ENCODE results near the gene CRADD. TPM values are rescaled to one million over a fixed set of nuclear protein-coding genes. Genes with fewer than 3 reads are reported as not detected.
A peak's percentile ranks its signal among the peaks of the same experiment; 100 is the strongest.

CRADD gene
- total and polyA plus RNA-seq, 10 of the 15 experiments (the other 5 are each of a cell fraction or from before 2014, with no cell fraction given) = 7.6 to 15.5 (median 11.7) TPM

DNA sequence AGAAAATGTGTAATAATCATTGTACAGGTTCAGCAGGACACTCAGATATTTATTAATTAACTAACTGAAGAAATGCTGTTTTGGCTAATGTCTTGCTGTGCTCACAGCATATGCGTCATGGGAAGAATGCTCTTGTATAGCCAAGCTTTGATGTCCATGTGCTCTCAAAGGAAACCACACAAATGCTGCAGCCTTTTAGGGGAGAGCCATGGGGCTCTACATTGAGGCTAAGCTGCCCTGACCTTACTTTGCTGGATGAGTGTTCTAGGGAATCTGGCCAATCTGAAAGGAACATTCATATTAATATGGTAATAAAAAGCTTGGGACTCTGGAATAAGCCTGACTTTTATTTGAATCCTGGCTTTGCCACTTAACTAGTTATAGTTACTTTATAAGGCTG lies 9.5 kb upstream of the CRADD start (continued):
- TF ChIP-seq TCF12 (IDR thresholded peaks at IDR 0.05; ENCODE audit: low read depth, low read length) (no peak), MTA3 (IDR thresholded peaks at IDR 0.05; ENCODE audit: borderline replicate concordance, low read length) (no peak), SP1 (IDR thresholded peaks at IDR 0.05; ENCODE audit: low read depth, low read length) (no peak), IKZF2 (IDR thresholded peaks at IDR 0.05) (no peak), CREM (IDR thresholded peaks at IDR 0.05; ENCODE audit: low read depth) (no peak), RAD51 (IDR thresholded peaks at IDR 0.05) (no peak)
- TF ChIP-seq, protein P1, sequence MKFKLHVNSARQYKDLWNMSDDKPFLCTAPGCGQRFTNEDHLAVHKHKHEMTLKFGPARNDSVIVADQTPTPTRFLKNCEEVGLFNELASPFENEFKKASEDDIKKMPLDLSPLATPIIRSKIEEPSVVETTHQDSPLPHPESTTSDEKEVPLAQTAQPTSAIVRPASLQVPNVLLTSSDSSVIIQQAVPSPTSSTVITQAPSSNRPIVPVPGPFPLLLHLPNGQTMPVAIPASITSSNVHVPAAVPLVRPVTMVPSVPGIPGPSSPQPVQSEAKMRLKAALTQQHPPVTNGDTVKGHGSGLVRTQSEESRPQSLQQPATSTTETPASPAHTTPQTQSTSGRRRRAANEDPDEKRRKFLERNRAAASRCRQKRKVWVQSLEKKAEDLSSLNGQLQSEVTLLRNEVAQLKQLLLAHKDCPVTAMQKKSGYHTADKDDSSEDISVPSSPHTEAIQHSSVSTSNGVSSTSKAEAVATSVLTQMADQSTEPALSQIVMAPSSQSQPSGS (IDR thresholded peaks at IDR 0.05; ENCODE audit: low read length) = no peak

DNA sequence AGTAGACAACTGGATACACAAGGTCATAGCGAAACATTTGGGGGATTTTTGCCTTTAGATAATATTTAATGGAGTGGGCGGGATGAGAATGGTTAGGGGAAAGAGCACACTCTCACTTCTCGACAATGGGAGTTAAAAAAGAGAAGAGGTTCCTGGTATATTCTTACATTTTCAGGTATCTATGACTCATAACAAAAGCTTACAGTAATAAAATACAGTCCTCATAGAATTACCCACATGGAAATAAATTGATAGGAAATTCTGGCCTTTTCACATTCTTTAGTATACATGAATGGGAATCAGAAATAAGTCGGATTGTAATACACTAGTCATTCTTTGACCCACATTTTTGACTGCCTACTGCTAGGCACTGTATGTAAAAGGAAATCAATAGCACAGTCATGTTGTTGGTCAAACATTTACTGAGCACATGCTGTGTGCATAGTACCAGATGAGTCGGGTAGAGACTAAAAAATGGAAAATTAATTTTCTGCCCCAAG lies 8.2 kb upstream of the CRADD start:
- ChIA-PET RAD21 (ENCODE audit: unreplicated experiment) (no interaction called here), SMC1A (ENCODE audit: uncharacterized antibody, unreplicated experiment) (no interaction called here), POLR2A (no interaction called here), CTCF (no interaction called here)
- BruUV-seq (replicated peaks) = no TSS peak
- no peak overlapping the region for H3K27ac ChIP-seq (ENCODE audit: control insufficient read depth, insufficient read depth)
- WGBS (ENCODE audit: insufficient coverage, insufficient replicate concordance, low lambda C conversion rate, missing lambda C conversion rate) = 12% methylated on average over 5 of the region's 5 CpGs
- in situ Hi-C loops (cut with MboI) (no loop called here), intact Hi-C loops (cut with micrococcal nuclease; ENCODE audit: unreplicated experiment) (no loop called here)
- H3K9ac ChIP-seq (ENCODE audit: control insufficient read depth, insufficient read depth, low read length) = no peak overlapping the region
- peak; percentile 89 for ATAC-seq
- H3K27me3 ChIP-seq (replicated peaks in 1 of 2; ENCODE audit: control insufficient read depth in 2 of 2, insufficient read depth in 2 of 2, low read length in 1 of 2) = no peaks in the 10 kb centered on the region
- peak; percentile 32 for DNase-seq (ENCODE audit: low read depth, low spot score)
- no peak overlapping the region for H3K4me3 ChIP-seq
- H3K4me1 ChIP-seq (ENCODE audit: control insufficient read depth, insufficient read depth, low read length) = no peaks in the 10 kb centered on the region
- H3K79me2 ChIP-seq (ENCODE audit: control insufficient read depth, insufficient read depth, low read length) = no peaks in the 10 kb centered on the region
- H3K4me2 ChIP-seq (ENCODE audit: control insufficient read depth, insufficient read depth) = no peak overlapping the region
- no peak for FAIRE-seq
- peaks cover 8% of the 10 kb centered on the region; the same call in 2 of the 3 replicates for H3K9me3 ChIP-seq (replicated peaks; ENCODE audit: control insufficient read depth, insufficient read depth, low read length)
- H2AFZ ChIP-seq (ENCODE audit: control insufficient read depth, low read depth, low read length) = no peak overlapping the region; the same call in 1 of the 2 replicates
- H4K20me1 ChIP-seq (ENCODE audit: control insufficient read depth, insufficient read depth) = no peaks in the 10 kb centered on the region
- no peaks in the 10 kb centered on the region for H3K36me3 ChIP-seq (ENCODE audit: control insufficient read depth in 2 of 2, insufficient read depth in 2 of 2, low read length in 1 of 2)
- 0 out of 2 replicates have a peak, but pooled peaks have one; percentile 11 for TF ChIP-seq GABPA (IDR thresholded peaks at IDR 0.05; ENCODE audit: low read depth)
- TF ChIP-seq EED (IDR thresholded peaks at IDR 0.05; ENCODE audit: low read depth) = 0 out of 2 replicates have a peak, but pooled peaks have one; percentile 28
- TF ChIP-seq MEF2B (IDR thresholded peaks at IDR 0.05; ENCODE audit: partially characterized antibody, poor library complexity, severe bottlenecking) = peak; percentile 21
- no peak for TF ChIP-seq WRNIP1 (IDR thresholded peaks at IDR 0.05; ENCODE audit: borderline replicate concordance, low read depth, low read length)
- TF ChIP-seq NBN (IDR thresholded peaks at IDR 0.05) = 0 out of 2 replicates have a peak, but pooled peaks have one; percentile 14
- TF ChIP-seq JUNB (IDR thresholded peaks at IDR 0.05) = peak; percentile 89
- TF ChIP-seq ATF7 (IDR thresholded peaks at IDR 0.05; ENCODE audit: low read depth) = peak; percentile 66; the same call in 1 of the 2 replicates
- TF ChIP-seq SPI1 (IDR thresholded peaks at IDR 0.05; ENCODE audit: borderline replicate concordance, insufficient read depth, low read depth, low read length) = 0 out of 2 replicates have a peak, but pooled peaks have one; percentile 19
- no peak for TF ChIP-seq SIN3A (IDR thresholded peaks at IDR 0.05; ENCODE audit: low read depth, low read length)
- TF ChIP-seq ZZZ3 (IDR thresholded peaks at IDR 0.05; ENCODE audit: control insufficient read depth, insufficient read length, low read depth) = no peak
- 0 out of 2 replicates have a peak, but pooled peaks have one; percentile 40 for TF ChIP-seq JUND (IDR thresholded peaks at IDR 0.05; ENCODE audit: low read depth, low read length)
- TF ChIP-seq, protein P1 (IDR thresholded peaks at IDR 0.05; ENCODE audit: low read length) = no peak
- TF ChIP-seq, protein P2, sequence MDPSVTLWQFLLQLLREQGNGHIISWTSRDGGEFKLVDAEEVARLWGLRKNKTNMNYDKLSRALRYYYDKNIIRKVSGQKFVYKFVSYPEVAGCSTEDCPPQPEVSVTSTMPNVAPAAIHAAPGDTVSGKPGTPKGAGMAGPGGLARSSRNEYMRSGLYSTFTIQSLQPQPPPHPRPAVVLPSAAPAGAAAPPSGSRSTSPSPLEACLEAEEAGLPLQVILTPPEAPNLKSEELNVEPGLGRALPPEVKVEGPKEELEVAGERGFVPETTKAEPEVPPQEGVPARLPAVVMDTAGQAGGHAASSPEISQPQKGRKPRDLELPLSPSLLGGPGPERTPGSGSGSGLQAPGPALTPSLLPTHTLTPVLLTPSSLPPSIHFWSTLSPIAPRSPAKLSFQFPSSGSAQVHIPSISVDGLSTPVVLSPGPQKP (IDR thresholded peaks at IDR 0.05; ENCODE audit: low read depth, low read length) = no peak
- TF ChIP-seq IRF4 (IDR thresholded peaks at IDR 0.05; ENCODE audit: low read depth, low read length) = peak; percentile 39; the same call in 1 of the 2 replicates
- peak; percentile 92 to 93 for TF ChIP-seq IKZF2 (IDR thresholded peaks at IDR 0.05)
- peak in 1 of 2 experiments; percentile 83; a peak in 2 of 4 replicates for TF ChIP-seq EP300 (IDR thresholded peaks at IDR 0.05; ENCODE audit: borderline replicate concordance in 1 of 2, control insufficient read depth in 1 of 2, low read depth in 2 of 2, low read length in 2 of 2)

Data from GM12878 (cell line).